H1 (cell line): ENCODE results near the gene BZW2. TPM values are rescaled to one million over a fixed set of nuclear protein-coding genes. Genes with fewer than 3 reads are reported as not detected.

Experiments
- CTCF ChIA-PET: fragments of 300-600 bp; sonication (Branson Sonifier 250); formaldehyde crosslinking; loops from one replicate; lab custom pipeline; 2021; ENCODE audit not compliant: partially characterized antibody; lab: Charles Lee
- POLR2A ChIA-PET: fragments of 300-600 bp; sonication (Branson Sonifier 250); formaldehyde crosslinking; loops from one replicate; lab custom pipeline; 2021; ENCODE audit warnings: inconsistent platforms; ENCODE audit not compliant: partially characterized antibody; lab: Charles Lee
- DNase-seq, 2 experiments: peaks; one replicate each; pipeline versions ENCODE4 v3.0.0 to v3.0.0-alpha.2; 2010 to 2022; ENCODE audit warnings: low spot score in 2 of 2, low read depth in 1 of 2, mixed read lengths in 1 of 2
- FAIRE-seq: peaks from 2 replicates; lab custom pipeline; 2011; peaks lifted over from hg19 to GRCh38; lab: Jason Lieb, UNC
- H2AFZ ChIP-seq: 2 replicates; pipeline ENCODE4 v1.8.1; 2012; ENCODE audit warnings: low read length, inconsistent platforms
- H2AK5ac ChIP-seq: 2 replicates; pipeline ENCODE4 v1.6.1; 2013; ENCODE audit warnings: low read depth, low read length
- H2BK120ac ChIP-seq: replicated peaks from 2 replicates; pipeline ENCODE3; 2013; ENCODE audit warnings: low read depth, low read length, inconsistent platforms
- H2BK12ac ChIP-seq: 2 replicates; pipeline ENCODE4 v1.6.1; 2013; ENCODE audit warnings: low read depth, low read length
- H2BK15ac ChIP-seq: 2 replicates; pipeline ENCODE4 v1.6.1; 2013; ENCODE audit warnings: low read length
- H2BK20ac ChIP-seq: 2 replicates; pipeline ENCODE4 v1.6.1; 2013; ENCODE audit warnings: low read length
- H2BK5ac ChIP-seq: 2 replicates; pipeline ENCODE4 v1.6.1; 2013; ENCODE audit warnings: low read depth, low read length
- H3K14ac ChIP-seq: 2 replicates; pipeline ENCODE4 v1.6.1; 2013; ENCODE audit warnings: inconsistent platforms; ENCODE audit not compliant: insufficient read length
- H3K18ac ChIP-seq: 2 replicates; pipeline ENCODE4 v1.6.1; 2013; ENCODE audit warnings: low read length; ENCODE audit errors: extremely low read depth
- H3K23ac ChIP-seq: 2 replicates; pipeline ENCODE4 v1.6.1; 2013; ENCODE audit warnings: inconsistent platforms; ENCODE audit not compliant: insufficient read length
- H3K23me2 ChIP-seq: 2 replicates; pipeline ENCODE4 v1.6.1; 2013; ENCODE audit warnings: low read depth, low read length
- H3K27ac ChIP-seq: 2 replicates; pipeline ENCODE4 v1.6.1; 2011; ENCODE audit warnings: low read depth, low read length, inconsistent platforms
- H3K27me3 ChIP-seq, 4 experiments: replicated peaks in 1 of 4; 1 replicate in 1 of 4; 2 replicates in 3 of 4; pipeline versions ENCODE4 v1.6.1 to v1.8.1; 2011 to 2013; ENCODE audit warnings: low read length in 3 of 4, mild to moderate bottlenecking in 3 of 4, inconsistent platforms in 2 of 4, mixed read lengths in 2 of 4, moderate library complexity in 1 of 4; ENCODE audit not compliant: control insufficient read depth in 3 of 4, insufficient read depth in 3 of 4; ENCODE audit errors: extremely low read depth in 1 of 4
- H3K36me3 ChIP-seq, 4 experiments: 2 replicates each; pipeline versions ENCODE4 v1.6.1 to v1.8.1; 2011 to 2013; ENCODE audit warnings: mild to moderate bottlenecking in 4 of 4, low read length in 3 of 4, moderate library complexity in 2 of 4, control low read depth in 1 of 4, inconsistent platforms in 1 of 4; ENCODE audit not compliant: insufficient read depth in 4 of 4, control insufficient read depth in 2 of 4
- H3K4ac ChIP-seq: replicated peaks from 2 replicates; pipeline ENCODE3; 2013; ENCODE audit warnings: low read length, low read depth, mixed read lengths, inconsistent platforms; ENCODE audit not compliant: insufficient read length
- H3K4me1 ChIP-seq, 4 experiments: replicated peaks in 1 of 4; 1 replicate in 1 of 4; 2 replicates in 3 of 4; pipeline versions ENCODE4 v1.6.1 to v1.8.1; 2011 to 2013; ENCODE audit warnings: low read length in 3 of 4, inconsistent platforms in 2 of 4, mixed read lengths in 1 of 4; ENCODE audit not compliant: insufficient read depth in 4 of 4, control insufficient read depth in 3 of 4
- H3K4me2 ChIP-seq, 2 experiments: 2 replicates each; pipeline versions ENCODE4 v1.6.1 to v1.8.1; 2011 to 2013; ENCODE audit warnings: low read depth in 2 of 2, low read length in 2 of 2, control low read depth in 1 of 2, inconsistent platforms in 1 of 2, mild to moderate bottlenecking in 1 of 2; ENCODE audit not compliant: insufficient read depth in 1 of 2
- H3K4me3 ChIP-seq, 4 experiments: fragments of 200-600, 300-600 bp in 1 of 4; sonication (generic), shearing (Covaris generic), sonication (Bioruptor Twin) in 1 of 4; 2 replicates each; pipeline versions ENCODE4 v1.5.1 to v1.8.1; 2011 to 2016; ENCODE audit warnings: low read length in 4 of 4, low read depth in 3 of 4, control low read depth in 2 of 4, inconsistent platforms in 2 of 4, mild to moderate bottlenecking in 2 of 4, mixed read lengths in 1 of 4, moderate library complexity in 1 of 4; ENCODE audit not compliant: insufficient read depth in 2 of 4; ENCODE audit errors: extremely low read depth in 1 of 4
- H3K56ac ChIP-seq: replicated peaks from 2 replicates; pipeline ENCODE3; 2013; ENCODE audit warnings: low read depth, mild to moderate bottlenecking, mixed read lengths, low read length, inconsistent platforms; ENCODE audit not compliant: insufficient read length
- H3K79me1 ChIP-seq: 2 replicates; pipeline ENCODE4 v1.6.1; 2013; ENCODE audit warnings: low read depth, low read length, control low read depth
- H3K79me2 ChIP-seq, 2 experiments: 2 replicates each; pipeline versions ENCODE4 v1.6.1 to v1.8.1; 2012 to 2013; ENCODE audit warnings: low read length in 2 of 2, mild to moderate bottlenecking in 2 of 2, inconsistent platforms in 1 of 2; ENCODE audit not compliant: insufficient read depth in 2 of 2, control insufficient read depth in 1 of 2
- H3K9ac ChIP-seq, 4 experiments: replicated peaks in 1 of 4; 1 replicate in 1 of 4; 2 replicates in 3 of 4; pipeline versions ENCODE4 v1.6.1 to v1.8.1; 2011 to 2013; ENCODE audit warnings: low read depth in 3 of 4, low read length in 3 of 4, control low read depth in 2 of 4, mild to moderate bottlenecking in 2 of 4, moderate library complexity in 2 of 4, inconsistent platforms in 1 of 4; ENCODE audit errors: extremely low read depth in 1 of 4
- H3K9me3 ChIP-seq, 2 experiments: 2 replicates each; pipeline versions ENCODE4 v1.6.1 to v1.8.1; 2012 to 2013; ENCODE audit warnings: mild to moderate bottlenecking in 2 of 2, moderate library complexity in 2 of 2, control low read depth in 1 of 2, inconsistent platforms in 1 of 2, low read depth in 1 of 2, low read length in 1 of 2, mixed read lengths in 1 of 2; ENCODE audit not compliant: insufficient read depth in 2 of 2
- H4K20me1 ChIP-seq, 2 experiments: replicated peaks in 1 of 2; 2 replicates each; pipeline versions ENCODE3 to v1.8.1; 2011 to 2013; ENCODE audit warnings: inconsistent platforms in 2 of 2, low read length in 2 of 2, mild to moderate bottlenecking in 1 of 2; ENCODE audit not compliant: insufficient read depth in 2 of 2, control insufficient read depth in 1 of 2
- H4K5ac ChIP-seq: 2 replicates; pipeline ENCODE4 v1.6.1; 2013; ENCODE audit warnings: low read length, low read depth, mixed read lengths, inconsistent platforms; ENCODE audit not compliant: insufficient read length
- H4K8ac ChIP-seq: 2 replicates; pipeline ENCODE4 v1.8.0; 2013; ENCODE audit warnings: mild to moderate bottlenecking, moderate library complexity, low read length, inconsistent platforms; ENCODE audit not compliant: insufficient read depth; ENCODE audit errors: extremely low read depth
- H4K91ac ChIP-seq: replicated peaks from 2 replicates; pipeline ENCODE3; 2013; ENCODE audit warnings: low read length, mixed read lengths, inconsistent platforms; ENCODE audit not compliant: insufficient read length
- BRCA1 ChIP-seq: IDR thresholded peaks from 2 replicates; pipeline ENCODE4 v1.6.1; 2012; ENCODE audit warnings: low read depth, low read length, improper control_type of control experiment
- CTCF ChIP-seq, 3 experiments: IDR thresholded peaks; 1 replicate in 2 of 3; 2 replicates in 1 of 3; pipeline versions ENCODE4 v1.5.1 to v1.6.1; 2011; ENCODE audit warnings: low read length in 3 of 3, mild to moderate bottlenecking in 3 of 3, inconsistent platforms in 2 of 3, low read depth in 1 of 3, moderate library complexity in 1 of 3; ENCODE audit not compliant: insufficient read depth in 1 of 3; ENCODE audit errors: control extremely low read depth in 1 of 3
- GTF2F1 ChIP-seq: IDR thresholded peaks from 2 replicates; pipeline ENCODE4 v1.6.1; 2012; ENCODE audit warnings: low read depth, low read length, improper control_type of control experiment, borderline replicate concordance
- HDAC2 ChIP-seq, 2 experiments: fragments of 300-600 bp in 1 of 2; sonication (generic) in 1 of 2; IDR thresholded peaks; 2 replicates each; pipeline ENCODE4 v1.6.1; 2011 to 2012; ENCODE audit warnings: low read depth in 2 of 2, low read length in 2 of 2, mild to moderate bottlenecking in 2 of 2, moderate library complexity in 2 of 2, borderline replicate concordance in 1 of 2, inconsistent platforms in 1 of 2
- KDM1A ChIP-seq: fragments of 200-600, 300-600 bp; sonication (generic); IDR thresholded peaks from 2 replicates; pipeline ENCODE4 v1.7.1; 2016; ENCODE audit warnings: mild to moderate bottlenecking, low read length, borderline replicate concordance
- POLR2AphosphoS5 ChIP-seq: IDR thresholded peaks from 2 replicates; pipeline ENCODE4 v1.6.1; 2011; ENCODE audit warnings: low read depth, low read length
- RNF2 ChIP-seq: fragments of 200-900, 300-1000 bp; sonication (generic); IDR thresholded peaks from 2 replicates; pipeline ENCODE4 v1.7.1; 2016; ENCODE audit warnings: borderline replicate concordance, low read depth, mild to moderate bottlenecking, antibody characterized with exemption, low read length; ENCODE audit not compliant: poor library complexity, severe bottlenecking; ENCODE audit errors: missing control alignments
- SIN3A ChIP-seq, 2 experiments: IDR thresholded peaks in 1 of 2; conservative IDR thresholded peaks in 1 of 2; 2 replicates each; pipeline ENCODE4 v1.6.1; 2011 to 2012; ENCODE audit warnings: low read length in 2 of 2, improper control_type of control experiment in 1 of 2, low read depth in 1 of 2, mild to moderate bottlenecking in 1 of 2
- TCF12 ChIP-seq: IDR thresholded peaks from 2 replicates; pipeline ENCODE4 v1.6.1; 2011; ENCODE audit warnings: low read depth, mild to moderate bottlenecking, low read length
- WGBS, 2 experiments: shearing (Covaris generic) in 1 of 2; methylation state at CpG; one replicate each; pipeline versions ENCODE4 v1.1.6 to v1.1.7; 2013 to 2015; ENCODE audit warnings: low lambda C conversion rate in 2 of 2, mixed read lengths in 2 of 2, inconsistent platforms in 1 of 2, low coverage in 1 of 2, missing lambda C conversion rate in 1 of 2; ENCODE audit not compliant: insufficient replicate concordance in 2 of 2, insufficient coverage in 1 of 2, insufficient read length in 1 of 2; ENCODE audit errors: extremely low coverage in 1 of 2, missing lambda C conversion rate in 1 of 2; 5-methylcytosine and 5-hydroxymethylcytosine counted together
- polyA plus RNA-seq, 7 experiments: library from polyadenylated mRNA; depleted of rRNA in 3 of 7; stranded (reverse) in 5 of 7; unstranded in 2 of 7; fragments of >200 nt in 5 of 7; fragments of 200-250 nt in 2 of 7; gene quantifications; 1 replicate in 5 of 7; 2 replicates in 1 of 7; 4 replicates in 1 of 7; pipeline versions ENCODE4 v1.2.1 to v1.2.3, GENCODE V29; 2011 to 2013; ENCODE audit warnings: missing spikeins in 2 of 7, mixed read lengths in 2 of 7
- total RNA-seq: library from RNA; stranded (reverse); fragmentation: NEBNext Ultra II Directional; extraction: Animal tissue kit (Norgen Biotek cat#: 25700); gene quantifications from 2 replicates; pipeline ENCODE4 v1.2.1, GENCODE V29; 2021

BZW2 gene
- total and polyA plus RNA-seq, 2 of the 8 experiments (the other 6 are each of a cell fraction or from before 2014, with no cell fraction given): 32.3 to 103 TPM

GRCh38 chr7:16744518-16745250, 98.7 kb downstream of the BZW2 start:
- Histone ChIP-seq H3K9me3 (no peaks in the 10 kb centered on the region), H2BK20ac (no peak overlapping the region), H3K4me3 (no peak overlapping the region), H4K8ac (no peak overlapping the region), H3K18ac (no peak overlapping the region), H3K23ac (no peak overlapping the region), H3K4me1 (peaks cover 0 to 10% (median 7%) of the 10 kb centered on the region in 4 experiments; a peak in 5 of 7 replicates), H2BK12ac (no peak overlapping the region), H2AFZ (no peak overlapping the region), H2AK5ac (no peak overlapping the region), H3K36me3 (no peaks in the 10 kb centered on the region), H3K14ac (no peak overlapping the region), H3K4ac (no peak overlapping the region), H3K23me2 (no peaks in the 10 kb centered on the region), H2BK5ac (no peak overlapping the region), H4K20me1 (no peaks in the 10 kb centered on the region), H2BK120ac (no peak overlapping the region), H4K5ac (no peak overlapping the region), H3K79me1 (no peaks in the 10 kb centered on the region), H3K79me2 (no peaks in the 10 kb centered on the region), H2BK15ac (no peak overlapping the region), H3K27ac (no peak overlapping the region), H3K9ac (no peak overlapping the region), H3K56ac (no peak overlapping the region), H3K27me3 (no peaks in the 10 kb centered on the region), H3K4me2 (no peak overlapping the region; a peak in 1 of 4 replicates), H4K91ac (no peak overlapping the region)
- DNase-seq (no peak), FAIRE-seq (no peak)
- ChIA-PET POLR2A (interaction anchor here (1.2 to 1.3 kb wide), 2 partner anchors 9 kb away, joined by 3 read pairs; partner anchors contain the start of gene TSPAN13), CTCF (interaction anchor here (1.0 to 2.0 kb wide), 4 partner anchors 8 to 313 kb away, joined by 3 to 6 read pairs (median 4); no protein-coding TSS in a partner anchor)
- TF ChIP-seq RNF2 (no peak), KDM1A (no peak), SIN3A (conservative IDR thresholded peaks at IDR 0.05 in 1 of 2, IDR thresholded peaks at IDR 0.05 in 1 of 2; ENCODE audit: low read depth in 1 of 2, low read length in 2 of 2) (no peak), GTF2F1 (no peak), HDAC2 (IDR thresholded peaks at IDR 0.05; ENCODE audit: borderline replicate concordance in 1 of 2, low read depth in 2 of 2, low read length in 2 of 2) (no peak), TCF12 (no peak), CTCF (IDR thresholded peaks at IDR 0.05; ENCODE audit: control extremely low read depth in 1 of 3, insufficient read depth in 1 of 3, low read depth in 1 of 3, low read length in 3 of 3) (no peak), POLR2AphosphoS5 (no peak), BRCA1 (no peak)
- WGBS, 2 experiments: 77% methylated on average over 6 of the region's 6 CpGs; no CpG with 5 or more reads in 1 of the 2 experiments
